ENCODE data around the gene FAM222A.

DNA sequence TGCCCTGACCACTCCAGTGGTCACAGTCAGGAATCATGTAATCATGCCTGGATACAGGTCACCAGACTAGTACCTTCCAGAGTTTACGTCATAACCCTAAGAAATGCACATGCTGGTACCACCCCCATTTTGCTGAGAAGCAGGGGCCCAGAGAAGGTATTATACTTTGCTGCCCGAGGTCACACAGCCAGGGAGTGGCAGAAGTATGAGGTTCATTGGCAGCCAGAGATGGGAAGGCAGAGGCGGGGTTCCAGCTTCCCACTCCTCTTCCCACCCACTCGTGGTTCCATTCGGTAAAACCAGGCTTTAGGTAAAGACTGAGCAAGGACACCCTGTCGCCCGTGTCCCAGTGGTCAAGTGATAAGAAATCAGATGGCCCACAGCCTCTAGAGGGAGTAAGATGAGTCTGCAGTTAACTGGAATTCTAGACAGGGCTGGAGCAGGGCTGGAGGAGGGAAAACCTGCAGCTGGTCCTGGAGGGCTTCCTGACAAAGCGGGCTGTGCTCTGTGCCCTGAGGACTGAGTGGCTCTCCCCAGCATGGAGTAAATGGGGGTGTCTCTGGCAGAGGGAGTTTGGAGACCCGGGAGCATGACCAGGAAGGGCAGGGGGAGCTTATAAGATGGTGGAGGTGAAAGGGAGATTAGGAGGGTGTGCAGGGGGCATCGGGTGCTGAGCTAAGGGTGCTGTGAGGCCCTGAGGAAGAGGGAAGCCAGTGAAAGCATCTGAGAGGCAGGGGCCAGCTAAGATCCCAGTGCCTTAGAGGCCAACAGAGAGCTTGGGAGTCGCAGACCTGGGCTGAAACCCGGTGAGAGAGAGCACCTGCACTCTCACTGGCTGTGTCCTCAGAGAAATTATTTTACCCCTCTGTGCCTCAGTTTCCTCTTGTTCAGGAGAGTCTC, 5.7 kb downstream of the FAM222A start:
- TF ChIP-seq, protein P1, sequence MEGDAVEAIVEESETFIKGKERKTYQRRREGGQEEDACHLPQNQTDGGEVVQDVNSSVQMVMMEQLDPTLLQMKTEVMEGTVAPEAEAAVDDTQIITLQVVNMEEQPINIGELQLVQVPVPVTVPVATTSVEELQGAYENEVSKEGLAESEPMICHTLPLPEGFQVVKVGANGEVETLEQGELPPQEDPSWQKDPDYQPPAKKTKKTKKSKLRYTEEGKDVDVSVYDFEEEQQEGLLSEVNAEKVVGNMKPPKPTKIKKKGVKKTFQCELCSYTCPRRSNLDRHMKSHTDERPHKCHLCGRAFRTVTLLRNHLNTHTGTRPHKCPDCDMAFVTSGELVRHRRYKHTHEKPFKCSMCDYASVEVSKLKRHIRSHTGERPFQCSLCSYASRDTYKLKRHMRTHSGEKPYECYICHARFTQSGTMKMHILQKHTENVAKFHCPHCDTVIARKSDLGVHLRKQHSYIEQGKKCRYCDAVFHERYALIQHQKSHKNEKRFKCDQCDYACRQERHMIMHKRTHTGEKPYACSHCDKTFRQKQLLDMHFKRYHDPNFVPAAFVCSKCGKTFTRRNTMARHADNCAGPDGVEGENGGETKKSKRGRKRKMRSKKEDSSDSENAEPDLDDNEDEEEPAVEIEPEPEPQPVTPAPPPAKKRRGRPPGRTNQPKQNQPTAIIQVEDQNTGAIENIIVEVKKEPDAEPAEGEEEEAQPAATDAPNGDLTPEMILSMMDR (optimal IDR thresholded peaks at IDR 0.05 in 1 of 3, IDR thresholded peaks at IDR 0.05 in 1 of 3, conservative IDR thresholded peaks at IDR 0.05 in 1 of 3; ENCODE audit: extremely low read depth in 1 of 3, insufficient read depth in 2 of 3, low read length in 3 of 3), result peak; percentile 12 to 34 (median 23)
- no peak for TF ChIP-seq EZH2 (IDR thresholded peaks at IDR 0.05; ENCODE audit: low read length)

Data from keratinocyte (primary cell).